ENCODE measurements around the gene ATOX1. TPM values are rescaled to one million over a fixed set of nuclear protein-coding genes. Genes with fewer than 3 reads are reported as not detected.

ATOX1 gene
- total and polyA plus RNA-seq, 2 experiments from 2014 or later: 118 to 134 TPM

DNA sequence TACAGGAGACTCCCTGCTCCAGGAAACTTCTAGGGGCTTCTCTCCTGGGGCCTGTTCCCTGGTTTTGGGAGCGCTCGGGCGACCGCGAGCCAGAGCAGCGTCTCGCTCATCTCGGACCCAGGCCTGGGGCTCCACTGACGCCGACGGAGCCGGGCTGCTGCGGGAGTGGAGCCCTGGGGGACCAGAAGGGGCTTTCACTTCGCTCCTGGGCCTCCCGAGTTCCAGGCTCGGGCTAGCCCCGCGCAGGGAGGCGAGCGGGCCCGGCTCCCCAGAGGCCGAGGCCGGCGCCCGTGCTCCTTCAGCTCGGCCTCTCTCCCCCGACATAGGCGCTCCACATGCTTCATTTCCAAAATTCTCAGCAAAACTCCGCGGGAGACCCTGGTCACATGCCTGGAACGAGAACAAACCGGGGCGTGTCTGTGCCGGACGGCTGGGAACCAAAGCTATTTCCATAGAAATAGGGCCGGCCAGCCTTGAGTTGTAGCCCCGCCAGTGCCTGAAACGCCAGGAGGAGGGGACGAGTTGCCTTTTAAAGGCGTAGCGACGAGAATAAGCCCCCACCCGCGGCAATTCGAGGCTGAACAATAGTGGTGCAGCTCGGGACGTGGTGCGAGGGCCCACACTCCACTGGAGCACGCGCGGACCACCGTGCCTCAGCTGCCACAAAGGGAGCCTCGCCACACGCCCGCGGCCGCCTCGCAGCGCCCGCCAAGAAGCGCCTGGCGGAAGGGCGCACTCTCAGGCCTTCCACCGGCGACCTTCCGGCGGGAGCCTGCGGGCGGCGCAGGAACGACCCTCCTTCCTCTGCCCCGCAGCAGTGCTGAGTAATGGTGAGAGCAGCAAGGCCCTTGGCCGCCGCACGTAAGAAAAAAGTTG lies 12.2 kb upstream of the ATOX1 start:
- no peaks in the 10 kb centered on the region for H3F3A ChIP-seq (replicated peaks; ENCODE audit: low read depth)
- TF ChIP-seq, protein P1, sequence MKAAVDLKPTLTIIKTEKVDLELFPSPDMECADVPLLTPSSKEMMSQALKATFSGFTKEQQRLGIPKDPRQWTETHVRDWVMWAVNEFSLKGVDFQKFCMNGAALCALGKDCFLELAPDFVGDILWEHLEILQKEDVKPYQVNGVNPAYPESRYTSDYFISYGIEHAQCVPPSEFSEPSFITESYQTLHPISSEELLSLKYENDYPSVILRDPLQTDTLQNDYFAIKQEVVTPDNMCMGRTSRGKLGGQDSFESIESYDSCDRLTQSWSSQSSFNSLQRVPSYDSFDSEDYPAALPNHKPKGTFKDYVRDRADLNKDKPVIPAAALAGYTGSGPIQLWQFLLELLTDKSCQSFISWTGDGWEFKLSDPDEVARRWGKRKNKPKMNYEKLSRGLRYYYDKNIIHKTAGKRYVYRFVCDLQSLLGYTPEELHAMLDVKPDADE (IDR thresholded peaks at IDR 0.05): no peak
- TF ChIP-seq POLR2AphosphoS5 (IDR thresholded peaks at IDR 0.05; ENCODE audit: low read depth): peak; percentile 61
- TF ChIP-seq, protein P2, sequence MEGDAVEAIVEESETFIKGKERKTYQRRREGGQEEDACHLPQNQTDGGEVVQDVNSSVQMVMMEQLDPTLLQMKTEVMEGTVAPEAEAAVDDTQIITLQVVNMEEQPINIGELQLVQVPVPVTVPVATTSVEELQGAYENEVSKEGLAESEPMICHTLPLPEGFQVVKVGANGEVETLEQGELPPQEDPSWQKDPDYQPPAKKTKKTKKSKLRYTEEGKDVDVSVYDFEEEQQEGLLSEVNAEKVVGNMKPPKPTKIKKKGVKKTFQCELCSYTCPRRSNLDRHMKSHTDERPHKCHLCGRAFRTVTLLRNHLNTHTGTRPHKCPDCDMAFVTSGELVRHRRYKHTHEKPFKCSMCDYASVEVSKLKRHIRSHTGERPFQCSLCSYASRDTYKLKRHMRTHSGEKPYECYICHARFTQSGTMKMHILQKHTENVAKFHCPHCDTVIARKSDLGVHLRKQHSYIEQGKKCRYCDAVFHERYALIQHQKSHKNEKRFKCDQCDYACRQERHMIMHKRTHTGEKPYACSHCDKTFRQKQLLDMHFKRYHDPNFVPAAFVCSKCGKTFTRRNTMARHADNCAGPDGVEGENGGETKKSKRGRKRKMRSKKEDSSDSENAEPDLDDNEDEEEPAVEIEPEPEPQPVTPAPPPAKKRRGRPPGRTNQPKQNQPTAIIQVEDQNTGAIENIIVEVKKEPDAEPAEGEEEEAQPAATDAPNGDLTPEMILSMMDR (conservative IDR thresholded peaks at IDR 0.05; ENCODE audit: low read depth in 2 of 2): peak in 1 of 2 experiments; percentile 21; a peak in 1 of 4 replicates
- Mint-ChIP-seq H3K27ac (peak overlapping the region; percentile 98; the same call in 1 of the 2 replicates), H3K27me3 (ENCODE audit: insufficient read depth, low read depth, poor library complexity) (peaks cover 4% of the 10 kb centered on the region), H3K36me3 (ENCODE audit: low read depth) (peaks cover 27% of the 10 kb centered on the region), H3K4me1 (peaks cover 19% of the 10 kb centered on the region), H3K4me3 (no peak overlapping the region; the same call in 1 of the 3 replicates), H3K9me3 (no peaks in the 10 kb centered on the region)
- H2AFZ ChIP-seq: peak overlapping the region; percentile 74
- peak overlapping the region; percentile 95 for H3K27ac ChIP-seq (ENCODE audit: low read depth)
- H3K79me2 ChIP-seq (replicated peaks; ENCODE audit: insufficient read depth): peaks cover 51% of the 10 kb centered on the region
- peak; percentile 92 for DNase-seq (ENCODE audit: low spot score)
- no peaks in the 10 kb centered on the region for H3K9me2 ChIP-seq (ENCODE audit: insufficient read depth)
- peaks cover 32% of the 10 kb centered on the region for H4K20me1 ChIP-seq (replicated peaks; ENCODE audit: insufficient read depth)
- H3K4me3 ChIP-seq: peak overlapping the region; percentile 54
- H3K4me2 ChIP-seq: peak overlapping the region; percentile 74
- H3K4me1 ChIP-seq (ENCODE audit: insufficient read depth): peaks cover 25% of the 10 kb centered on the region
- ATAC-seq: peak; percentile 54
- H3K27me3 ChIP-seq (ENCODE audit: insufficient read depth): no peaks in the 10 kb centered on the region
- H3K36me3 ChIP-seq (ENCODE audit: insufficient read depth): no peaks in the 10 kb centered on the region

DNA sequence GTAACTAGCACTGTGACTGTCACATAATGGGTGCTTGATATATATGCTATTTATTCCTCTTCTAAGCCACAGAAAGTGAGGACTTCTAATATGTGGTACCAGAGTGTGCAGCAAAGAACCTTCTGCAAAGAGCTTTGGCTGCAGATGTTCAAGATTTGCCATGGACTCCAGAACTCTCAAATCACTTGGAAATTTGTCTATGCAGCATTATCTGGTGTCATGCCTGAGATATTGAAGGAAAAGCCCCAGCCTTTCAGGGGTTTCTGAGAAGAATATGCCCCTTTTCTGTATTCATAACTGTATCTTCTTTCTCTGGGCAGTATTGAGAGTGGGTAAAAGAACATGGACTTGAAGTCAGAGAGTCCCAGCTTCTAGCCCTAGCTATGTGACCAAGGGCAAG lies 8.5 kb upstream of the ATOX1 start:
- peaks cover 2% of the 10 kb centered on the region for H3K27me3 Mint-ChIP-seq (ENCODE audit: insufficient read depth, low read depth, poor library complexity)
- no peak for ATAC-seq
- H3K4me3 Mint-ChIP-seq: no peak overlapping the region
- no peaks in the 10 kb centered on the region for H3K36me3 Mint-ChIP-seq (ENCODE audit: low read depth)
- no peak overlapping the region for H2AFZ ChIP-seq
- 0 out of 2 replicates have a peak, but pooled peaks cover 3% of the 10 kb centered on the region for H3K4me1 ChIP-seq (ENCODE audit: insufficient read depth)
- H3K27ac ChIP-seq (ENCODE audit: low read depth): no peak overlapping the region
- no peaks in the 10 kb centered on the region for H3F3A ChIP-seq (replicated peaks; ENCODE audit: low read depth)
- H3K4me3 ChIP-seq: no peak overlapping the region
- H3K36me3 ChIP-seq (ENCODE audit: insufficient read depth): no peaks in the 10 kb centered on the region
- no peak overlapping the region for H3K4me2 ChIP-seq
- H3K79me2 ChIP-seq (replicated peaks; ENCODE audit: insufficient read depth): peaks cover 15% of the 10 kb centered on the region; the same call in 1 of the 2 replicates
- no peak overlapping the region for H3K27ac Mint-ChIP-seq
- no peaks in the 10 kb centered on the region for H3K27me3 ChIP-seq (ENCODE audit: insufficient read depth)
- H3K9me3 Mint-ChIP-seq: no peaks in the 10 kb centered on the region
- peaks cover 4% of the 10 kb centered on the region; the same call in 2 of the 3 replicates for H3K4me1 Mint-ChIP-seq
- no peaks in the 10 kb centered on the region for H4K20me1 ChIP-seq (replicated peaks; ENCODE audit: insufficient read depth)
- DNase-seq (ENCODE audit: low spot score): no peak
- no peaks in the 10 kb centered on the region for H3K9me2 ChIP-seq (ENCODE audit: insufficient read depth)
- no peak for TF ChIP-seq ZNF331 (CRISPR knock-in tag; IDR thresholded peaks at IDR 0.05; ENCODE audit: low read depth)
- TF ChIP-seq, protein P1 (IDR thresholded peaks at IDR 0.05): no peak
- TF ChIP-seq, protein P3, sequence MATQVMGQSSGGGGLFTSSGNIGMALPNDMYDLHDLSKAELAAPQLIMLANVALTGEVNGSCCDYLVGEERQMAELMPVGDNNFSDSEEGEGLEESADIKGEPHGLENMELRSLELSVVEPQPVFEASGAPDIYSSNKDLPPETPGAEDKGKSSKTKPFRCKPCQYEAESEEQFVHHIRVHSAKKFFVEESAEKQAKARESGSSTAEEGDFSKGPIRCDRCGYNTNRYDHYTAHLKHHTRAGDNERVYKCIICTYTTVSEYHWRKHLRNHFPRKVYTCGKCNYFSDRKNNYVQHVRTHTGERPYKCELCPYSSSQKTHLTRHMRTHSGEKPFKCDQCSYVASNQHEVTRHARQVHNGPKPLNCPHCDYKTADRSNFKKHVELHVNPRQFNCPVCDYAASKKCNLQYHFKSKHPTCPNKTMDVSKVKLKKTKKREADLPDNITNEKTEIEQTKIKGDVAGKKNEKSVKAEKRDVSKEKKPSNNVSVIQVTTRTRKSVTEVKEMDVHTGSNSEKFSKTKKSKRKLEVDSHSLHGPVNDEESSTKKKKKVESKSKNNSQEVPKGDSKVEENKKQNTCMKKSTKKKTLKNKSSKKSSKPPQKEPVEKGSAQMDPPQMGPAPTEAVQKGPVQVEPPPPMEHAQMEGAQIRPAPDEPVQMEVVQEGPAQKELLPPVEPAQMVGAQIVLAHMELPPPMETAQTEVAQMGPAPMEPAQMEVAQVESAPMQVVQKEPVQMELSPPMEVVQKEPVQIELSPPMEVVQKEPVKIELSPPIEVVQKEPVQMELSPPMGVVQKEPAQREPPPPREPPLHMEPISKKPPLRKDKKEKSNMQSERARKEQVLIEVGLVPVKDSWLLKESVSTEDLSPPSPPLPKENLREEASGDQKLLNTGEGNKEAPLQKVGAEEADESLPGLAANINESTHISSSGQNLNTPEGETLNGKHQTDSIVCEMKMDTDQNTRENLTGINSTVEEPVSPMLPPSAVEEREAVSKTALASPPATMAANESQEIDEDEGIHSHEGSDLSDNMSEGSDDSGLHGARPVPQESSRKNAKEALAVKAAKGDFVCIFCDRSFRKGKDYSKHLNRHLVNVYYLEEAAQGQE (IDR thresholded peaks at IDR 0.05; ENCODE audit: unreplicated experiment): no peak
- no peak for TF ChIP-seq EZH2phosphoT487 (IDR thresholded peaks at IDR 0.05; ENCODE audit: unreplicated experiment)
- no peak for TF ChIP-seq CREB1 (CRISPR knock-in tag; IDR thresholded peaks at IDR 0.05; ENCODE audit: low read depth)
- no peak for TF ChIP-seq STAT1 (IDR thresholded peaks at IDR 0.05; ENCODE audit: unreplicated experiment)
- no peak for TF ChIP-seq EZH2 (IDR thresholded peaks at IDR 0.05; ENCODE audit: low read depth, unreplicated experiment)
- no peak for TF ChIP-seq NANOG (IDR thresholded peaks at IDR 0.05; ENCODE audit: borderline replicate concordance)
- no peak for TF ChIP-seq POLR2AphosphoS5 (IDR thresholded peaks at IDR 0.05; ENCODE audit: low read depth)

All from GM23338 (cell line).